Measurements from ENCODE around the gene AQR. TPM values are rescaled to one million over a fixed set of nuclear protein-coding genes. Genes with fewer than 3 reads are reported as not detected.

Gene AQR
- total and polyA plus RNA-seq, 2 of the 13 experiments (the other 11 are each of a cell fraction or from before 2014, with no cell fraction given) = 18.7 to 31.3 TPM

DNA sequence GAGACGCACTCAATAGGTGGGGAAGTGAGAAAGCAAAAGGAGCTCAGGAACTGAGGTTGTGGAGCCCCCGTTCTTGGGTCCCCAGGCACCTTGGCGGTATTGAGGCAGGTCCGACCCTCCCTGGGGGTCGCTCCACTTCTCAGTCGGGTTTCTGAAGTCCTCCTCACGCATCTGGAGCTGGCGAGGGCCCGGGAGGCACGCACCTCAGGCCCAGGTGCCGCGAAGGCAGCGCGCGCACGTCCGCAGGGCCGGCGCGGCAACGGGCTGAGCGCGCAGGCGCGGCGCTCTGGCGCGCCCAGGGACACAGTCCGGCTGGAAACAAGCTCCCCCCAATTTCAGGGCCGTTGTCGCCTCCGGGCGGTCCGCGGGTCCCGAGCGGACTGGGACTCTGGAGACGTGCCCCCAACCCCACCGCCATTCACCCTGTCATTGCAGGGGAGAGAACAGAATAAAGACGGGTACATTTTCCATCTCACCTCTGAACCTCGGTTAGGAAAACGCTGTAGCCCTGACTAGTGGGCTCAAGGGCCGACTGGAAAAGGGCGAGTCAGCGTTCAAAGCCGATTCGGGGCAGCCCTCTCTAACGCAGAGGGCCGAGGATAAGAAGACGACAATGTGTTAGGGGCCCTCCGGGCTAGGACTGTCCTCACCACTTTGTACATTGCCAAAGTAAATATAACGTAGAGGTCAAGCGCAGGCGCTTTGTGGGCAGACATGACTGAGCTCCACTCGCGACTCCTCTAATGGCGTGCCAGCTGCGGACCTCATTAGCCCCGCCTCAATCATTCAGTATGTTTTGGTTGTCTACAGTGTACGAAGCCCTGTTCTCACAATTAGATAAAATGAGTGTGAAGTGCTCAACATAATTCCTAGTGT is 18.7 kb upstream of the AQR start, which contains the start of gene ZNF770 (continued):
- TF ChIP-seq, protein P1, sequence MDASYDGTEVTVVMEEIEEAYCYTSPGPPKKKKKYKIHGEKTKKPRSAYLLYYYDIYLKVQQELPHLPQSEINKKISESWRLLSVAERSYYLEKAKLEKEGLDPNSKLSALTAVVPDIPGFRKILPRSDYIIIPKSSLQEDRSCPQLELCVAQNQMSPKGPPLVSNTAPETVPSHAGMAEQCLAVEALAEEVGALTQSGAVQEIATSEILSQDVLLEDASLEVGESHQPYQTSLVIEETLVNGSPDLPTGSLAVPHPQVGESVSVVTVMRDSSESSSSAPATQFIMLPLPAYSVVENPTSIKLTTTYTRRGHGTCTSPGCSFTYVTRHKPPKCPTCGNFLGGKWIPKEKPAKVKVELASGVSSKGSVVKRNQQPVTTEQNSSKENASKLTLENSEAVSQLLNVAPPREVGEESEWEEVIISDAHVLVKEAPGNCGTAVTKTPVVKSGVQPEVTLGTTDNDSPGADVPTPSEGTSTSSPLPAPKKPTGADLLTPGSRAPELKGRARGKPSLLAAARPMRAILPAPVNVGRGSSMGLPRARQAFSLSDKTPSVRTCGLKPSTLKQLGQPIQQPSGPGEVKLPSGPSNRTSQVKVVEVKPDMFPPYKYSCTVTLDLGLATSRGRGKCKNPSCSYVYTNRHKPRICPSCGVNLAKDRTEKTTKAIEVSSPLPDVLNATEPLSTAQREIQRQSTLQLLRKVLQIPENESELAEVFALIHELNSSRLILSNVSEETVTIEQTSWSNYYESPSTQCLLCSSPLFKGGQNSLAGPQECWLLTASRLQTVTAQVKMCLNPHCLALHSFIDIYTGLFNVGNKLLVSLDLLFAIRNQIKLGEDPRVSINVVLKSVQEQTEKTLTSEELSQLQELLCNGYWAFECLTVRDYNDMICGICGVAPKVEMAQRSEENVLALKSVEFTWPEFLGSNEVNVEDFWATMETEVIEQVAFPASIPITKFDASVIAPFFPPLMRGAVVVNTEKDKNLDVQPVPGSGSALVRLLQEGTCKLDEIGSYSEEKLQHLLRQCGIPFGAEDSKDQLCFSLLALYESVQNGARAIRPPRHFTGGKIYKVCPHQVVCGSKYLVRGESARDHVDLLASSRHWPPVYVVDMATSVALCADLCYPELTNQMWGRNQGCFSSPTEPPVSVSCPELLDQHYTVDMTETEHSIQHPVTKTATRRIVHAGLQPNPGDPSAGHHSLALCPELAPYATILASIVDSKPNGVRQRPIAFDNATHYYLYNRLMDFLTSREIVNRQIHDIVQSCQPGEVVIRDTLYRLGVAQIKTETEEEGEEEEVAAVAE (CRISPR knock-in tag; IDR thresholded peaks at IDR 0.05; ENCODE audit: borderline replicate concordance) = no peak
- TF ChIP-seq, protein P2, sequence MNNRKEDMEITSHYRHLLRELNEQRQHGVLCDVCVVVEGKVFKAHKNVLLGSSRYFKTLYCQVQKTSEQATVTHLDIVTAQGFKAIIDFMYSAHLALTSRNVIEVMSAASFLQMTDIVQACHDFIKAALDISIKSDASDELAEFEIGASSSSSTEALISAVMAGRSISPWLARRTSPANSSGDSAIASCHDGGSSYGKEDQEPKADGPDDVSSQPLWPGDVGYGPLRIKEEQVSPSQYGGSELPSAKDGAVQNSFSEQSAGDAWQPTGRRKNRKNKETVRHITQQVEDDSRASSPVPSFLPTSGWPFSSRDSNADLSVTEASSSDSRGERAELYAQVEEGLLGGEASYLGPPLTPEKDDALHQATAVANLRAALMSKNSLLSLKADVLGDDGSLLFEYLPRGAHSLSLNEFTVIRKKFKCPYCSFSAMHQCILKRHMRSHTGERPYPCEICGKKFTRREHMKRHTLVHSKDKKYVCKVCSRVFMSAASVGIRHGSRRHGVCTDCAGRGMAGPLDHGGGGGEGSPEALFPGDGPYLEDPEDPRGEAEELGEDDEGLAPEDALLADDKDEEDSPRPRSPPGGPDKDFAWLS (CRISPR knock-in tag; IDR thresholded peaks at IDR 0.05; ENCODE audit: borderline replicate concordance) = 0 out of 2 replicates have a peak, but pooled peaks have one; percentile 36
- TF ChIP-seq ZNF556 (CRISPR knock-in tag; IDR thresholded peaks at IDR 0.05; ENCODE audit: borderline replicate concordance) (peak; percentile 95), GPN1 (CRISPR knock-in tag; IDR thresholded peaks at IDR 0.05; ENCODE audit: borderline replicate concordance) (peak; percentile 61; the same call in 1 of the 2 replicates), ZBTB1 (CRISPR knock-in tag; IDR thresholded peaks at IDR 0.05; ENCODE audit: borderline replicate concordance) (no peak), HNF4A (CRISPR knock-in tag; IDR thresholded peaks at IDR 0.05) (no peak), ZNF335 (CRISPR knock-in tag; IDR thresholded peaks at IDR 0.05) (peak; percentile 64; the same call in 1 of the 2 replicates), ZMYM4 (CRISPR knock-in tag; IDR thresholded peaks at IDR 0.05) (peak; percentile 96)
- TF ChIP-seq, protein P3, sequence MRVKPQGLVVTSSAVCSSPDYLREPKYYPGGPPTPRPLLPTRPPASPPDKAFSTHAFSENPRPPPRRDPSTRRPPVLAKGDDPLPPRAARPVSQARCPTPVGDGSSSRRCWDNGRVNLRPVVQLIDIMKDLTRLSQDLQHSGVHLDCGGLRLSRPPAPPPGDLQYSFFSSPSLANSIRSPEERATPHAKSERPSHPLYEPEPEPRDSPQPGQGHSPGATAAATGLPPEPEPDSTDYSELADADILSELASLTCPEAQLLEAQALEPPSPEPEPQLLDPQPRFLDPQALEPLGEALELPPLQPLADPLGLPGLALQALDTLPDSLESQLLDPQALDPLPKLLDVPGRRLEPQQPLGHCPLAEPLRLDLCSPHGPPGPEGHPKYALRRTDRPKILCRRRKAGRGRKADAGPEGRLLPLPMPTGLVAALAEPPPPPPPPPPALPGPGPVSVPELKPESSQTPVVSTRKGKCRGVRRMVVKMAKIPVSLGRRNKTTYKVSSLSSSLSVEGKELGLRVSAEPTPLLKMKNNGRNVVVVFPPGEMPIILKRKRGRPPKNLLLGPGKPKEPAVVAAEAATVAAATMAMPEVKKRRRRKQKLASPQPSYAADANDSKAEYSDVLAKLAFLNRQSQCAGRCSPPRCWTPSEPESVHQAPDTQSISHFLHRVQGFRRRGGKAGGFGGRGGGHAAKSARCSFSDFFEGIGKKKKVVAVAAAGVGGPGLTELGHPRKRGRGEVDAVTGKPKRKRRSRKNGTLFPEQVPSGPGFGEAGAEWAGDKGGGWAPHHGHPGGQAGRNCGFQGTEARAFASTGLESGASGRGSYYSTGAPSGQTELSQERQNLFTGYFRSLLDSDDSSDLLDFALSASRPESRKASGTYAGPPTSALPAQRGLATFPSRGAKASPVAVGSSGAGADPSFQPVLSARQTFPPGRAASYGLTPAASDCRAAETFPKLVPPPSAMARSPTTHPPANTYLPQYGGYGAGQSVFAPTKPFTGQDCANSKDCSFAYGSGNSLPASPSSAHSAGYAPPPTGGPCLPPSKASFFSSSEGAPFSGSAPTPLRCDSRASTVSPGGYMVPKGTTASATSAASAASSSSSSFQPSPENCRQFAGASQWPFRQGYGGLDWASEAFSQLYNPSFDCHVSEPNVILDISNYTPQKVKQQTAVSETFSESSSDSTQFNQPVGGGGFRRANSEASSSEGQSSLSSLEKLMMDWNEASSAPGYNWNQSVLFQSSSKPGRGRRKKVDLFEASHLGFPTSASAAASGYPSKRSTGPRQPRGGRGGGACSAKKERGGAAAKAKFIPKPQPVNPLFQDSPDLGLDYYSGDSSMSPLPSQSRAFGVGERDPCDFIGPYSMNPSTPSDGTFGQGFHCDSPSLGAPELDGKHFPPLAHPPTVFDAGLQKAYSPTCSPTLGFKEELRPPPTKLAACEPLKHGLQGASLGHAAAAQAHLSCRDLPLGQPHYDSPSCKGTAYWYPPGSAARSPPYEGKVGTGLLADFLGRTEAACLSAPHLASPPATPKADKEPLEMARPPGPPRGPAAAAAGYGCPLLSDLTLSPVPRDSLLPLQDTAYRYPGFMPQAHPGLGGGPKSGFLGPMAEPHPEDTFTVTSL (CRISPR knock-in tag; IDR thresholded peaks at IDR 0.05; ENCODE audit: borderline replicate concordance) = peak; percentile 67
- TF ChIP-seq, protein P4, sequence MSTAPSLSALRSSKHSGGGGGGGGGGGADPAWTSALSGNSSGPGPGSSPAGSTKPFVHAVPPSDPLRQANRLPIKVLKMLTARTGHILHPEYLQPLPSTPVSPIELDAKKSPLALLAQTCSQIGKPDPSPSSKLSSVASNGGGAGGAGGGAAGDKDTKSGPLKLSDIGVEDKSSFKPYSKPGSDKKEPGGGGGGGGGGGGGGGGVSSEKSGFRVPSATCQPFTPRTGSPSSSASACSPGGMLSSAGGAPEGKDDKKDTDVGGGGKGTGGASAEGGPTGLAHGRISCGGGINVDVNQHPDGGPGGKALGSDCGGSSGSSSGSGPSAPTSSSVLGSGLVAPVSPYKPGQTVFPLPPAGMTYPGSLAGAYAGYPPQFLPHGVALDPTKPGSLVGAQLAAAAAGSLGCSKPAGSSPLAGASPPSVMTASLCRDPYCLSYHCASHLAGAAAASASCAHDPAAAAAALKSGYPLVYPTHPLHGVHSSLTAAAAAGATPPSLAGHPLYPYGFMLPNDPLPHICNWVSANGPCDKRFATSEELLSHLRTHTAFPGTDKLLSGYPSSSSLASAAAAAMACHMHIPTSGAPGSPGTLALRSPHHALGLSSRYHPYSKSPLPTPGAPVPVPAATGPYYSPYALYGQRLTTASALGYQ (CRISPR knock-in tag; IDR thresholded peaks at IDR 0.05) = peak; percentile 44; the same call in 1 of the 2 replicates
- TF ChIP-seq, protein P5, sequence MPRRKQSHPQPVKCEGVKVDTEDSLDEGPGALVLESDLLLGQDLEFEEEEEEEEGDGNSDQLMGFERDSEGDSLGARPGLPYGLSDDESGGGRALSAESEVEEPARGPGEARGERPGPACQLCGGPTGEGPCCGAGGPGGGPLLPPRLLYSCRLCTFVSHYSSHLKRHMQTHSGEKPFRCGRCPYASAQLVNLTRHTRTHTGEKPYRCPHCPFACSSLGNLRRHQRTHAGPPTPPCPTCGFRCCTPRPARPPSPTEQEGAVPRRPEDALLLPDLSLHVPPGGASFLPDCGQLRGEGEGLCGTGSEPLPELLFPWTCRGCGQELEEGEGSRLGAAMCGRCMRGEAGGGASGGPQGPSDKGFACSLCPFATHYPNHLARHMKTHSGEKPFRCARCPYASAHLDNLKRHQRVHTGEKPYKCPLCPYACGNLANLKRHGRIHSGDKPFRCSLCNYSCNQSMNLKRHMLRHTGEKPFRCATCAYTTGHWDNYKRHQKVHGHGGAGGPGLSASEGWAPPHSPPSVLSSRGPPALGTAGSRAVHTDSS (CRISPR knock-in tag; conservative IDR thresholded peaks at IDR 0.05) = peak; percentile 78; the same call in 1 of the 2 replicates
